GM12878 (cell line): ENCODE data around the gene RAD51B.

ENCODE experiments used
- CBFB ChIP-seq: IDR thresholded peaks from 2 replicates; pipeline ENCODE4 v1.6.1; 2016; ENCODE audit warnings: antibody characterized with exemption, low read depth
- CHD1 ChIP-seq: IDR thresholded peaks from 2 replicates; pipeline ENCODE4 v1.6.1; 2012; ENCODE audit warnings: low read depth, low read length, improper control_type of control experiment
- EZH2 ChIP-seq: IDR thresholded peaks from 2 replicates; pipeline ENCODE4 v1.6.1; 2012; ENCODE audit warnings: low read depth, mild to moderate bottlenecking, control low read depth, inconsistent platforms, low read length, borderline replicate concordance; ENCODE audit not compliant: control insufficient read depth
- POLR2A ChIP-seq: IDR thresholded peaks from 2 replicates; pipeline ENCODE4 v1.6.1; 2011; ENCODE audit warnings: low read depth, mild to moderate bottlenecking, low read length
- POLR2AphosphoS5 ChIP-seq: IDR thresholded peaks from 2 replicates; pipeline ENCODE4 v1.6.1; 2011; ENCODE audit warnings: mild to moderate bottlenecking, low read length, inconsistent platforms
- SP1 ChIP-seq: IDR thresholded peaks from one replicate; pipeline ENCODE4 v1.6.1; 2011; ENCODE audit warnings: low read depth, low read length
- TAF1 ChIP-seq: IDR thresholded peaks from 2 replicates; pipeline ENCODE4 v1.6.1; 2011; ENCODE audit warnings: mild to moderate bottlenecking, low read depth, low read length, borderline replicate concordance
- YY1 ChIP-seq: IDR thresholded peaks from 2 replicates; pipeline ENCODE4 v1.6.1; 2011; ENCODE audit warnings: low read depth, mild to moderate bottlenecking, low read length
- TF ChIP-seq, protein P1 (sequence below), 3 experiments: IDR thresholded peaks in 2 of 3; conservative IDR thresholded peaks in 1 of 3; 2 replicates each; pipeline ENCODE4 v1.5.1; 2011; ENCODE audit warnings: low read depth in 3 of 3, low read length in 3 of 3, mild to moderate bottlenecking in 3 of 3, control low read depth in 2 of 3, moderate library complexity in 2 of 3, inconsistent platforms in 1 of 3, mixed read lengths in 1 of 3; ENCODE audit not compliant: control insufficient read depth in 2 of 3, insufficient read depth in 1 of 3; ENCODE audit errors: extremely low read depth in 1 of 3
- TF ChIP-seq, protein P2 (sequence below): fragments of 450-650 bp; IDR thresholded peaks from 2 replicates; pipeline ENCODE4 v1.6.1; 2017; ENCODE audit warnings: antibody characterized with exemption, mild to moderate bottlenecking, moderate library complexity
- TF ChIP-seq, protein P3 (sequence below): IDR thresholded peaks from 2 replicates; pipeline ENCODE4 v1.6.1; 2012; ENCODE audit warnings: low read depth, low read length, improper control_type of control experiment
- TF ChIP-seq, protein P4 (sequence below): fragments of 450-650 bp; formaldehyde crosslinking; IDR thresholded peaks from 2 replicates; pipeline ENCODE4 v1.4.0; 2020; ENCODE audit warnings: mild to moderate bottlenecking, moderate library complexity
- TF ChIP-seq, protein P5 (sequence below): IDR thresholded peaks from 2 replicates; pipeline ENCODE4 v1.6.1; 2012; ENCODE audit warnings: mild to moderate bottlenecking, low read depth, low read length

DNA sequence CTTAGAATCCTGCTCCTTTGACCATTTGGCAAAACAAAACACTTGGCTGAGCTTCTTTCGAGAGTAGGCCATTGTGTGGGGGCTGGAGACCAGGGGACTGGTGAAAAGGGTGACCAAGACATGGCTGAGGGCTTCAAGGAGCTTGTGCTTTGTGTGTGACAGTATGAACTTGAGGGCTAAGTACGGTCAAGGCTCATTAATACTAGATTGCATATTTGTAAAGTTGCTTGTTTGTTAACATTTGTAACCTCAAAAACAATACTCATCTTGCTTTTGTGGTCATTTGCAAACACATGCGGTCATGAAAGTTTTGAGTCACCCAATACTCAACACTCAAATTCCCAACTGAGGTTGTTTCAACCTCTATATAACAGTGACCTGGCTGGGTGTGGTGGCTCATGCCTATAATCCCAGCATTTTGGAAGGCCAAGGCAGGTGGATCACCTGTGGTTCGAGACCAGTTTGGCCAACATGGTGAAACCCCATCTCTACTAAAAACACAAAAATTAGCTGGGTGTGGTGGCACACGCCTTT lies 45.7 kb upstream of the RAD51B start:
- TF ChIP-seq, protein P1, sequence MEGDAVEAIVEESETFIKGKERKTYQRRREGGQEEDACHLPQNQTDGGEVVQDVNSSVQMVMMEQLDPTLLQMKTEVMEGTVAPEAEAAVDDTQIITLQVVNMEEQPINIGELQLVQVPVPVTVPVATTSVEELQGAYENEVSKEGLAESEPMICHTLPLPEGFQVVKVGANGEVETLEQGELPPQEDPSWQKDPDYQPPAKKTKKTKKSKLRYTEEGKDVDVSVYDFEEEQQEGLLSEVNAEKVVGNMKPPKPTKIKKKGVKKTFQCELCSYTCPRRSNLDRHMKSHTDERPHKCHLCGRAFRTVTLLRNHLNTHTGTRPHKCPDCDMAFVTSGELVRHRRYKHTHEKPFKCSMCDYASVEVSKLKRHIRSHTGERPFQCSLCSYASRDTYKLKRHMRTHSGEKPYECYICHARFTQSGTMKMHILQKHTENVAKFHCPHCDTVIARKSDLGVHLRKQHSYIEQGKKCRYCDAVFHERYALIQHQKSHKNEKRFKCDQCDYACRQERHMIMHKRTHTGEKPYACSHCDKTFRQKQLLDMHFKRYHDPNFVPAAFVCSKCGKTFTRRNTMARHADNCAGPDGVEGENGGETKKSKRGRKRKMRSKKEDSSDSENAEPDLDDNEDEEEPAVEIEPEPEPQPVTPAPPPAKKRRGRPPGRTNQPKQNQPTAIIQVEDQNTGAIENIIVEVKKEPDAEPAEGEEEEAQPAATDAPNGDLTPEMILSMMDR (IDR thresholded peaks at IDR 0.05 in 2 of 3, conservative IDR thresholded peaks at IDR 0.05 in 1 of 3; ENCODE audit: control insufficient read depth in 2 of 3, extremely low read depth in 1 of 3, insufficient read depth in 1 of 3, low read depth in 3 of 3, low read length in 3 of 3), result no peak
- TF ChIP-seq, protein P2, sequence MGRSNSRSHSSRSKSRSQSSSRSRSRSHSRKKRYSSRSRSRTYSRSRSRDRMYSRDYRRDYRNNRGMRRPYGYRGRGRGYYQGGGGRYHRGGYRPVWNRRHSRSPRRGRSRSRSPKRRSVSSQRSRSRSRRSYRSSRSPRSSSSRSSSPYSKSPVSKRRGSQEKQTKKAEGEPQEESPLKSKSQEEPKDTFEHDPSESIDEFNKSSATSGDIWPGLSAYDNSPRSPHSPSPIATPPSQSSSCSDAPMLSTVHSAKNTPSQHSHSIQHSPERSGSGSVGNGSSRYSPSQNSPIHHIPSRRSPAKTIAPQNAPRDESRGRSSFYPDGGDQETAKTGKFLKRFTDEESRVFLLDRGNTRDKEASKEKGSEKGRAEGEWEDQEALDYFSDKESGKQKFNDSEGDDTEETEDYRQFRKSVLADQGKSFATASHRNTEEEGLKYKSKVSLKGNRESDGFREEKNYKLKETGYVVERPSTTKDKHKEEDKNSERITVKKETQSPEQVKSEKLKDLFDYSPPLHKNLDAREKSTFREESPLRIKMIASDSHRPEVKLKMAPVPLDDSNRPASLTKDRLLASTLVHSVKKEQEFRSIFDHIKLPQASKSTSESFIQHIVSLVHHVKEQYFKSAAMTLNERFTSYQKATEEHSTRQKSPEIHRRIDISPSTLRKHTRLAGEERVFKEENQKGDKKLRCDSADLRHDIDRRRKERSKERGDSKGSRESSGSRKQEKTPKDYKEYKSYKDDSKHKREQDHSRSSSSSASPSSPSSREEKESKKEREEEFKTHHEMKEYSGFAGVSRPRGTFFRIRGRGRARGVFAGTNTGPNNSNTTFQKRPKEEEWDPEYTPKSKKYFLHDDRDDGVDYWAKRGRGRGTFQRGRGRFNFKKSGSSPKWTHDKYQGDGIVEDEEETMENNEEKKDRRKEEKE, result no peak
- TF ChIP-seq CHD1 (no peak), CBFB (no peak), EZH2 (no peak), POLR2A (no peak), SP1 (no peak), TAF1 (no peak), POLR2AphosphoS5 (no peak), YY1 (no peak)
- TF ChIP-seq, protein P3, sequence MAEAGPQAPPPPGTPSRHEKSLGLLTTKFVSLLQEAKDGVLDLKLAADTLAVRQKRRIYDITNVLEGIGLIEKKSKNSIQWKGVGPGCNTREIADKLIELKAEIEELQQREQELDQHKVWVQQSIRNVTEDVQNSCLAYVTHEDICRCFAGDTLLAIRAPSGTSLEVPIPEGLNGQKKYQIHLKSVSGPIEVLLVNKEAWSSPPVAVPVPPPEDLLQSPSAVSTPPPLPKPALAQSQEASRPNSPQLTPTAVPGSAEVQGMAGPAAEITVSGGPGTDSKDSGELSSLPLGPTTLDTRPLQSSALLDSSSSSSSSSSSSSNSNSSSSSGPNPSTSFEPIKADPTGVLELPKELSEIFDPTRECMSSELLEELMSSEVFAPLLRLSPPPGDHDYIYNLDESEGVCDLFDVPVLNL, result no peak
- TF ChIP-seq, protein P4, sequence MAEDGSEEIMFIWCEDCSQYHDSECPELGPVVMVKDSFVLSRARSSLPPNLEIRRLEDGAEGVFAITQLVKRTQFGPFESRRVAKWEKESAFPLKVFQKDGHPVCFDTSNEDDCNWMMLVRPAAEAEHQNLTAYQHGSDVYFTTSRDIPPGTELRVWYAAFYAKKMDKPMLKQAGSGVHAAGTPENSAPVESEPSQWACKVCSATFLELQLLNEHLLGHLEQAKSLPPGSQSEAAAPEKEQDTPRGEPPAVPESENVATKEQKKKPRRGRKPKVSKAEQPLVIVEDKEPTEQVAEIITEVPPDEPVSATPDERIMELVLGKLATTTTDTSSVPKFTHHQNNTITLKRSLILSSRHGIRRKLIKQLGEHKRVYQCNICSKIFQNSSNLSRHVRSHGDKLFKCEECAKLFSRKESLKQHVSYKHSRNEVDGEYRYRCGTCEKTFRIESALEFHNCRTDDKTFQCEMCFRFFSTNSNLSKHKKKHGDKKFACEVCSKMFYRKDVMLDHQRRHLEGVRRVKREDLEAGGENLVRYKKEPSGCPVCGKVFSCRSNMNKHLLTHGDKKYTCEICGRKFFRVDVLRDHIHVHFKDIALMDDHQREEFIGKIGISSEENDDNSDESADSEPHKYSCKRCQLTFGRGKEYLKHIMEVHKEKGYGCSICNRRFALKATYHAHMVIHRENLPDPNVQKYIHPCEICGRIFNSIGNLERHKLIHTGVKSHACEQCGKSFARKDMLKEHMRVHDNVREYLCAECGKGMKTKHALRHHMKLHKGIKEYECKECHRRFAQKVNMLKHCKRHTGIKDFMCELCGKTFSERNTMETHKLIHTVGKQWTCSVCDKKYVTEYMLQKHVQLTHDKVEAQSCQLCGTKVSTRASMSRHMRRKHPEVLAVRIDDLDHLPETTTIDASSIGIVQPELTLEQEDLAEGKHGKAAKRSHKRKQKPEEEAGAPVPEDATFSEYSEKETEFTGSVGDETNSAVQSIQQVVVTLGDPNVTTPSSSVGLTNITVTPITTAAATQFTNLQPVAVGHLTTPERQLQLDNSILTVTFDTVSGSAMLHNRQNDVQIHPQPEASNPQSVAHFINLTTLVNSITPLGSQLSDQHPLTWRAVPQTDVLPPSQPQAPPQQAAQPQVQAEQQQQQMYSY (CRISPR knock-in tag), result no peak
- TF ChIP-seq, protein P5, sequence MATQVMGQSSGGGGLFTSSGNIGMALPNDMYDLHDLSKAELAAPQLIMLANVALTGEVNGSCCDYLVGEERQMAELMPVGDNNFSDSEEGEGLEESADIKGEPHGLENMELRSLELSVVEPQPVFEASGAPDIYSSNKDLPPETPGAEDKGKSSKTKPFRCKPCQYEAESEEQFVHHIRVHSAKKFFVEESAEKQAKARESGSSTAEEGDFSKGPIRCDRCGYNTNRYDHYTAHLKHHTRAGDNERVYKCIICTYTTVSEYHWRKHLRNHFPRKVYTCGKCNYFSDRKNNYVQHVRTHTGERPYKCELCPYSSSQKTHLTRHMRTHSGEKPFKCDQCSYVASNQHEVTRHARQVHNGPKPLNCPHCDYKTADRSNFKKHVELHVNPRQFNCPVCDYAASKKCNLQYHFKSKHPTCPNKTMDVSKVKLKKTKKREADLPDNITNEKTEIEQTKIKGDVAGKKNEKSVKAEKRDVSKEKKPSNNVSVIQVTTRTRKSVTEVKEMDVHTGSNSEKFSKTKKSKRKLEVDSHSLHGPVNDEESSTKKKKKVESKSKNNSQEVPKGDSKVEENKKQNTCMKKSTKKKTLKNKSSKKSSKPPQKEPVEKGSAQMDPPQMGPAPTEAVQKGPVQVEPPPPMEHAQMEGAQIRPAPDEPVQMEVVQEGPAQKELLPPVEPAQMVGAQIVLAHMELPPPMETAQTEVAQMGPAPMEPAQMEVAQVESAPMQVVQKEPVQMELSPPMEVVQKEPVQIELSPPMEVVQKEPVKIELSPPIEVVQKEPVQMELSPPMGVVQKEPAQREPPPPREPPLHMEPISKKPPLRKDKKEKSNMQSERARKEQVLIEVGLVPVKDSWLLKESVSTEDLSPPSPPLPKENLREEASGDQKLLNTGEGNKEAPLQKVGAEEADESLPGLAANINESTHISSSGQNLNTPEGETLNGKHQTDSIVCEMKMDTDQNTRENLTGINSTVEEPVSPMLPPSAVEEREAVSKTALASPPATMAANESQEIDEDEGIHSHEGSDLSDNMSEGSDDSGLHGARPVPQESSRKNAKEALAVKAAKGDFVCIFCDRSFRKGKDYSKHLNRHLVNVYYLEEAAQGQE, result no peak
